Neutrophil (primary cell): ENCODE measurements around the gene PCCB.

Experiments used
- H3K27ac ChIP-seq: fragments of 200-600 bp; sonication (generic); 2 replicates; pipeline ENCODE4 v1.5.1; 2016; ENCODE audit warnings: mild to moderate bottlenecking, moderate library complexity
- H3K27me3 ChIP-seq: fragments of 200-600 bp; sonication (generic); 2 replicates; pipeline ENCODE4 v1.6.0; 2016; ENCODE audit warnings: mild to moderate bottlenecking
- H3K36me3 ChIP-seq: fragments of 200-600 bp; sonication (generic); 2 replicates; pipeline ENCODE4 v1.5.1; 2017
- H3K4me1 ChIP-seq, 2 experiments: fragments of 200-600 bp in 1 of 2; sonication (generic) in 1 of 2; 1 replicate in 1 of 2; 2 replicates in 1 of 2; pipeline versions ENCODE4 v1.5.1 to v1.6.1; 2013 to 2016; ENCODE audit warnings: low read depth in 1 of 2, low read length in 1 of 2, mild to moderate bottlenecking in 1 of 2, moderate library complexity in 1 of 2; ENCODE audit not compliant: control insufficient read depth in 1 of 2, insufficient read depth in 1 of 2
- H3K4me3 ChIP-seq, 2 experiments: fragments of 200-600 bp in 1 of 2; sonication (generic) in 1 of 2; 1 replicate in 1 of 2; 2 replicates in 1 of 2; pipeline ENCODE4 v1.5.1; 2013 to 2016; ENCODE audit warnings: low read depth in 1 of 2, low read length in 1 of 2, mild to moderate bottlenecking in 1 of 2, moderate library complexity in 1 of 2
- H3K9me3 ChIP-seq: fragments of 200-600 bp; sonication (generic); 2 replicates; pipeline ENCODE4 v1.5.1; 2016
- CTCF ChIP-seq: fragments of 200-600 bp; sonication (generic); IDR thresholded peaks from 2 replicates; pipeline ENCODE4 v1.5.1; 2016; ENCODE audit warnings: antibody characterized with exemption

Gene PCCB

GRCh38 chr3:136326316-136326715 is 76.2 kb downstream of the PCCB start:
- no peaks in the 10 kb centered on the region for H3K36me3 ChIP-seq
- H3K27ac ChIP-seq = no peak overlapping the region
- H3K4me3 ChIP-seq = no peak overlapping the region
- no peaks in the 10 kb centered on the region for H3K27me3 ChIP-seq
- TF ChIP-seq CTCF = no peak
- H3K9me3 ChIP-seq = no peaks in the 10 kb centered on the region
- no peaks in the 10 kb centered on the region for H3K4me1 ChIP-seq

- Histone ChIP-seq H3K27me3 (no peaks in the 10 kb centered on the region), H3K27ac (no peak overlapping the region), H3K9me3 (no peaks in the 10 kb centered on the region), H3K4me1 (no peaks in the 10 kb centered on the region), H3K36me3 (no peaks in the 10 kb centered on the region), H3K4me3 (no peak overlapping the region)
- TF ChIP-seq CTCF = no peak
These were observed 77.5 kb downstream of the PCCB start for GRCh38 chr3:136327671-136328070.

- H3K36me3 ChIP-seq = peaks cover 12% of the 10 kb centered on the region
- no peak for TF ChIP-seq CTCF
These were observed 79.5 kb downstream of the PCCB start for GRCh38 chr3:136329593-136329992.

GRCh38 chr3:136330900-136331299 is 80.8 kb downstream of the PCCB start:
- Histone ChIP-seq H3K27ac (no peak overlapping the region), H3K4me1 (no peaks in the 10 kb centered on the region), H3K9me3 (no peaks in the 10 kb centered on the region), H3K4me3 (no peak overlapping the region), H3K27me3 (no peaks in the 10 kb centered on the region), H3K36me3 (peaks cover 23% of the 10 kb centered on the region)
- TF ChIP-seq CTCF = no peak

More at GRCh38 chr3:136329593-136329992, 79.5 kb downstream of the PCCB start:
- H3K27ac ChIP-seq = no peak overlapping the region
- H3K27me3 ChIP-seq = no peaks in the 10 kb centered on the region
- no peaks in the 10 kb centered on the region for H3K9me3 ChIP-seq
- H3K4me3 ChIP-seq = no peak overlapping the region
- no peaks in the 10 kb centered on the region for H3K4me1 ChIP-seq

- Histone ChIP-seq H3K36me3 (peaks cover 37% of the 10 kb centered on the region), H3K27ac (no peak overlapping the region), H3K4me1 (no peaks in the 10 kb centered on the region)
These were observed 82.2 kb downstream of the PCCB start for GRCh38 chr3:136332302-136332701.

More at GRCh38 chr3:136332302-136332701, 82.2 kb downstream of the PCCB start:
- no peaks in the 10 kb centered on the region for H3K27me3 ChIP-seq
- no peak overlapping the region for H3K4me3 ChIP-seq
- H3K9me3 ChIP-seq = no peaks in the 10 kb centered on the region
- TF ChIP-seq CTCF = no peak
